GM12873 (cell line): Measurements from ENCODE around the gene NAT16.

Experiments used
- CTCF ChIP-seq: IDR thresholded peaks from 2 replicates; pipeline ENCODE4 v1.5.1; 2012; ENCODE audit warnings: low read depth, mild to moderate bottlenecking, moderate library complexity, low read length, control low read depth; ENCODE audit not compliant: insufficient read depth; ENCODE audit errors: missing control alignments

NAT16 gene

GRCh38 chr7:101207459-101207858 is 27.4 kb upstream of the NAT16 start:
- no peak for TF ChIP-seq CTCF

- TF ChIP-seq CTCF = no peak
Measured at GRCh38 chr7:101206665-101207042, 26.6 kb upstream of the NAT16 start.

GRCh38 chr7:101205901-101206664 is 26.0 kb upstream of the NAT16 start:
- TF ChIP-seq CTCF = no peak

GRCh38 chr7:101202603-101202918 is 22.5 kb upstream of the NAT16 start:
- TF ChIP-seq CTCF = no peak

GRCh38 chr7:101201695-101202602 is 21.9 kb upstream of the NAT16 start:
- no peak for TF ChIP-seq CTCF

GRCh38 chr7:101200862-101201599 is 20.9 kb upstream of the NAT16 start, which contains the start of gene MOGAT3:
TSS of gene MOGAT3 (minus strand) at chr7:101201036. CDS start at chr7:101200854, 182 bp downstream.
- no peak for TF ChIP-seq CTCF

GRCh38 chr7:101200504-101200861 is 20.4 kb upstream of the NAT16 start:
- no peak for TF ChIP-seq CTCF
